GM19324 (cell line): Measurements from ENCODE around the gene APLNR.

Experiments
- ATAC-seq: cut with Tn5 transposase; IDR thresholded peaks from one replicate; pipeline ENCODE4 v1.9.1; 2021; ENCODE audit warnings: mild to moderate bottlenecking, moderate library complexity; ENCODE audit not compliant: unreplicated experiment, low FRiP score

Gene APLNR

DNA sequence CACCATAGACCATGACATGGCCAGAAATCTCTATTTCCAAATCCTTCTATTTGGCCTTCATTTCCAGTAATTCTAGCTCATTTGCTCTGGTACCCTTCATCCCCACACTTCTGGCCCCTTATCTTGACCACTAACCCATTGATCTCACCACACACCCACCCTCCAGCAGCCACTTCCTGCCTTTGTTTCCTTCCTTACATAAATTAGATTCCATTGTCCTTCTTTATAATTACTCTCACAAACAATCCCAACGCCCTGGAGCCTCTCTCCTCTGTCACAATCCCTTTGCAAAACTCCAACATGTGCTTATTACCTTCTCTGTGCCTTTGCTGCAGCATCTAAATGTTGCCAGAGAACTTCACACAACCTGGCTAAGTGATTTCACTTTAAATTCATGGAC is 14.8 kb downstream of the APLNR start:
- no peak for ATAC-seq

DNA sequence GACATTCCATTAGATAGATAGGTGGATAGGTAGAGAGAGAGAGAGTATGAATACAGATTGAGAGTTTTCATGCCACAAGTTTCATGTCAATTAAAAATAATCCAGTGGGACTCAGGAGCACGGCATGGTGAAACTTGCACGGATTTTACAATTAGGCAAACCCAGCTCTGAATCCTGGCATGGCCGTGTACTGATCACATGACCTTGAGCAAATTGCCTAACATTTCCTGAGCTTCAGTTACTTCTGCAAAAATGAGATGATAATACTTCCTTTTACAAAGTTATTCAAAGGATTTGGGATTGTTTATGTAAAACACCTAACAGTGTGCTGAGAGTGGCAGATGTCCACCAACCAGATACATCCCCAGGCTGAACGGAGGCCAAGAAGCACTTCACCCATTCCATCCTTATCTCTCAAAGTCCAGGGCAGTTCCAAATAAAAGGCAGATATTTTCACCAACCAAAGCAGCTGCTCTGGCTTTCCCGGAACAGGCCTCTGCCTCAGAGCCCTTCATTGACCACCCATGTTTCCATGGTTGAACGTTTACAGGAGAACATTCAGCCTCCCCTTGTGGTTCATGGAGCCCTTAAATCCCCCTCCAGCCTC is 17.9 kb downstream of the APLNR start:
- ATAC-seq: no peak

DNA sequence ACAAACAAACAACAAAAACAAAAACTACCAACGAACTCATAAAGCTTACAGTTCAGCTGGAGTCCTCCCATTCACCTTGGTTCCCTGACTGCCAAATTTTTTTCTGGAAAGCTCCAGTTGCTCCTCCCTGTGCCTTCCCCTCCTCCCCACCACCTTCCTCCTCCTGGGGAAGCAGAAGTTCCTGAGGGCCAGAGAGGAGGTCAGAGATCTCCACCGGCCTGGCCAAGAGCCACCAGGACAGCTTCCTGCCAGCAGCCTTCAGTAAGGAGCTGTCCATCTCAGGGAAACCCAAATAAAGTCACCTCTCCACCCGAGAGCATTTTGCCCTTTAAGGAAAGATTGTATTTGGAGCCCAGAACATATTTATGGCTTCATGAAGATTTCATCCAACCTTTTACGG is 20.0 kb downstream of the APLNR start:
- ATAC-seq: no peak

DNA sequence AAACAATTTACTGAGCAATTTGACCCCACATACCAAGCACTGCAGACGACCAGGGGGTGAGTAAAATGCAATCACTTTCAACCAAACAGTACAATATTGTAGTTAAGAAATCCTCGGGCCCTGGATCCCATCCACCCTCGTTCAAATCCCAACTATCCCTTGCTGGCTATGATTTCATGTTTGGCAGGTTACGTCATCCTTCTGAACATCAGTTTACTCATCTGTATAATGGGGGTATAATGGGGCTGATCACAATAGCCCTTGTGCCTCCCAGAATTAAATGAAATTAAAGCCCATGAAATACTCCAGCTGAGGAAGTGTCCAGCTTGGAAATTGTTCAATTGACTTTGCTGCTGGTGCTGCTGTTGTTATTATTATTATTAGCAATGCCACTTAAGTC is 20.6 kb downstream of the APLNR start:
- no peak for ATAC-seq

DNA sequence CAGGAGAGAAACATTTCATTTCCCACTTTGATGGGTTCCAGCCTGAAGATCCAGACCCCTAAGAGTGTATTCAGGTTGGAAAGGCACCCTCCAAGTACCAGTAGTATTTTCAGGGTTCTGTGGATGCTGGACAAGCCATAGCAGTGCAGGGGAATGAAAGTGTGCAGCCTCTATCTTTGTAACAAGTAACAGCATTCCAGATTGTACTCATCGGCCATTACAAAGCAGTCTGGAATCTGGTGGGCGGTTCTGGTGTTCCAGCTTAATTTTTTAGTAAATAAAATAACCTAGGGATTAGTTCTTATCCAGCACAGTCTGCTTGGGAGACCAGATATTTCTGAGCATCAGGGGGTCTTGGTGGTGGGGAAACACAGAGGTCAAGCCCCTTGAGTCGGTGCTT is 22.6 kb downstream of the APLNR start:
- no peak for ATAC-seq

DNA sequence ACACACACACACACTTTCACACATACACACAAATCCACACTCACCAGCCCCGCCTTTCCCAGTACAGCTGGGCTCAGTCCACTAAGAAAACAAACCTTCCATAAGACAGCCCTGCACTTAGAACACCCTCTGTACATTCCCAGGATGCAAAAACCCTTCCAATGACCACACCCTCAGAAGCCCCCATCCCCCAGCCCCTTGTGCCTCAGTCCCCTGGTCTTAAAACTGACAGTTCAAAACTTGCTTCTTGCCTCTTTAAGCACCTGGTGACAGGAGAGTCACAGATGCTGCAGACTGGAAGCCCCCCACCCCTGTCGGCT is 23.0 kb downstream of the APLNR start:
- no peak for ATAC-seq

DNA sequence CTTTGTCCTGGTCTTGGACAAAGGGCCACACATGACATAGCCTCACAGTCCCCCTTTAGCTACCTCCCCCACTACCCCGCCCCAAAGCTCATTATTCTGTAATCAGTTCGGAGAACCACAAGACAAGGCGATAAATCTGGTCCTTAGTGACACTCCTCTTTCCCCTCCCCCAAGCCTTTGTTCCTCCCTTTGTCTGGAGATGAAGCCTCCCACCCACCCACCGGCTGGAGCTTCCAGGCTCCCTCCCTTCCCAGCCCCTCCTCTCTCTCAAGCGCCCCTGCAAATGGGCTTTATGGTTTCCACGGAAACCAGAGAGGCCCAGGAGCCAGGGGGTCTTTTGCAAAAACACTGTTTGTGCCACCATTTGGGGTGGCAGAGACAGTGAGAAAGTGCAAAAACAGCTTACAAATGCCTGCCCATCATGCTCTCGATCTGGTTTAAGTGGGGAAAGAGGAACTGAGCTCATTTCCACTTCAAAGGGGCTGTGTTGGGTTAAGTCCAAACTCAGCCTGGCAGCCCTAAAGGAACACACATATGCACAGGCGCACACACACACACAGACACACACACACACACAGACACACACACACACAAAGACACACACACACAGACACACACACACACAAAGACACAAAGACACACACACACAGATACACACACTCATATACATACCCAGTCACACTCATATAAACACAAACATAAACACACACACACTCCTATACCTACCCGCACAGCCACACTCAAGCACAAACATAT is 23.5 kb downstream of the APLNR start:
- no peak for ATAC-seq

DNA sequence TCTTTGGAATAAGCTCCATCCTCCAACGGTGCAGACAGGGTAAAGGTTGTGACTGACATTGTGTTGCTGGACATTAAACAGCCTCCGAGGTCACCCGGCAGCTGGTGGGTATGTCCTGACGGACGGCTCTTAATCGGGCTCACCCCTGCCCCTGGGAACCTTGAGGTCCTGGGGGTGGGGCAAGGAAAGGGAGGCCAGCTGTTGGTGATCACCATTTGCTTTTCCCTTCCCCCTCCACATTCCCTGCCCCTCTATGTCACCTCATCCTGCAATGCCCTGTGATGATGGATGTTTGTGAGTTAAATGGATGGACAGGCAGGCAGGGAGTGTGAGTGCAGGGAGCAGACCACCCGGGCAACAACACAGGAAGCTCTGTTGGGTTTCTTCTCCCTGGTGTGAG is 26.3 kb downstream of the APLNR start:
- ATAC-seq: no peak

DNA sequence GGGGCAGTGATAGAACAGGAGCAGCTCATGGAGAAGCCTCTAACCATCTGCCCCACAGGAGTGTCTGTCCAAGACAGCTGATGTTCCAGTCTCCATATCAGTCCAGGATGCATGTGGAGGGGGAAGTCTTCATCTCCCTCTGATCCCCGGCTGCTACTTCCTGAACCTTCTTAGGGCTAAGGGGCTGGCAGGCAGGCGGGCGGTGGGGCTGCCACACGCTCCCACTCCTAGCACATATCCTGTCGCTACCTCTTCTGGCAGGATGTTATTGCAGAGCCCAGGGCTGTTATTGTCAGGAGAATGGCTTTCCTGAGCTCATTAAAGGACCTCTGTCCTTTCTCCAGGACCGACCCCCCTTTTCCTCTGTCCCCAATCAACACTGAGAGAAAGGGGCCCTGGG is 29.9 kb downstream of the APLNR start:
- ATAC-seq: no peak

DNA sequence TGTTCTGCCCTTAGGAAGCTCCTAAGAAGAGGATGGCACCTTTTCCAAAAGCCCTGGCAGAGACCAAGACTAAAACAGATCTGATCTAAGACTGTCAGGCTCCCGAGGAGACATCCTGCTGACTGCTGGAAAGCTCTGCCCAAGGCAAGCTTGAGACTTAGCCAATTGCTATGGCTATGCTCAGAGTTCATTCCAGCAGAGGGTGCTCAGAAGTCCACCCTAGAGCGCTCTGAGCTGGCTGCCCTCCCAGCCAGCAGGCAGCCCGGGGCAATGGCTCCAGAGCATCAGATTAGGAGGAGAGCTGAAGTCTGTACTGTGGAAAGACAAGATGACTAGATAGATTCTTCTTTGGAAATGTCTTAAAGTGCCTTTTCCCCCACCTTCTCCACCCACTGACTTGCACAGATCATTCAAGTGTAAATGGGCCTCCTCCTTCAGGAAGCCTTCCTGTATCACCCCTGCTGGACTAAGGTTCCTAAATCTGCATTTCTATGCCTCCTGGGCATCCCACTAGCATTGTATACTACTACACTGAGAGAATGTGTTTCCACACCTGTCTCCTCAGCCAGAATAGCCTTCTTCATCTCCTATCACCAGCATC is 31.9 kb downstream of the APLNR start:
- no peak for ATAC-seq

DNA sequence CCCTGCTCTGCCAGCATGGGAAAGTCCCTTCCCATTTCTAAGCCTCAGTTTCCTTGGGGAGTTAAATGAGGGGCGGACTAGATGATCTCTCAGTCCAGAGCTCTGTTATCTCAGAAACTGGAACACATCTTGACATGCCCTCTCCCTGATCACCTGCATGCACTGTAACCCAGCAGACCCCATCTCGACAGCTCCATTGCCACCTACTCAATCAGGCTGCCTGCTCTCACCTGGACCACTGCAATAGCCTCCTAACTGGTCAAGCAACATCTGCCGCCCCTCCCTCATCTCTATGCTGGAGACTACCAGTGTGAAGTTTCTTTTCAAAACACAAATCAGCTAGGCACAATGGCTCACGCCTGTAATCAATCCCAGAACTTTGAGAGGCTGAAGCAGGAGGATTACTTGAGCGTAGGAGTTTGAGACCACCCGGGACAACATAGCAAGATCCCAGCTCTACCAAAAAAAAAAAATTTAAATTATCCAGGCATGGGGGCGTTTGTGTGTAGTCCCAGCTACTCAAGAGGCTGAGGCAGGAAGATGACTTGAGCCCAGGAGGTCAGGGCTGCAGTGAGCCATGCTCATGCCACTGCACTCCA is 33.1 kb downstream of the APLNR start:
- no peak for ATAC-seq

DNA sequence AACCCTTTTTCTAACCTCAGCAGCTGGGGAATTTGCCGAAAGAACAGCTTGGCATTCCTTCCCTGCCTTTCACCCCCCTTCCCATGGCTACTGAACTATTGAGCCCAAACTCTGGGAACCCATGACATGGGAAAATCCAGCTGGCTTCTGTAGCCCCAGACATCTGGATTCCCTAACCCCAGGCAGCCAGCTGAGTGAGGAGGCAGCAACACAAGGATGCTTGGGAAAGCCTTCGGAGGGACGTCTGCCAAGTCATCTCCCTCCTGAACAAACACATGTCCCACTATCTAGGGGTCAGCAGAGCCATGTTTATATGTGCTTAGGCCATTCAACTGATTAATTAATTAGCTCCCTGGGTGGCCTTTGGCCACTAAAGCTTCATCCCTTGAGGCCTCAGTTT is 33.7 kb downstream of the APLNR start:
- ATAC-seq: no peak

DNA sequence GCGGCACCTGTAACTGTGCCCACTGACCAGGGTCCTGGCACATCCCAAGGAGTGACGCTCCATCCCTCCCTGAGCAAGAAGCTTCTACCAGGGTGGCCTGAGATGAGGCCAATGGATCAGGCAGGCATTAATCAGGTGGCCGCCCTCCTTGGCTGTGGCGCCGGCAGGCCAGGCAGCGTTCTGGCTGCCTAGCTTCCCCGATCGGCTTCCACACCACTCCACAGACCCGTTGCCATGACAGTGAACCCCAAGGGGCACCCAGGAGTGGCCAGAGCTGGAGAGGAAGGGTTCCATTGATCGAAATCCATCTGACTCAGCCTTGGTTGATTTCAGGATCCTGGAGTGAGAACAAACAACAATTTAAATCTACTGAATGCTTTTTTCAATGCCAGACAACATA is 34.8 kb downstream of the APLNR start:
- no peak for ATAC-seq

DNA sequence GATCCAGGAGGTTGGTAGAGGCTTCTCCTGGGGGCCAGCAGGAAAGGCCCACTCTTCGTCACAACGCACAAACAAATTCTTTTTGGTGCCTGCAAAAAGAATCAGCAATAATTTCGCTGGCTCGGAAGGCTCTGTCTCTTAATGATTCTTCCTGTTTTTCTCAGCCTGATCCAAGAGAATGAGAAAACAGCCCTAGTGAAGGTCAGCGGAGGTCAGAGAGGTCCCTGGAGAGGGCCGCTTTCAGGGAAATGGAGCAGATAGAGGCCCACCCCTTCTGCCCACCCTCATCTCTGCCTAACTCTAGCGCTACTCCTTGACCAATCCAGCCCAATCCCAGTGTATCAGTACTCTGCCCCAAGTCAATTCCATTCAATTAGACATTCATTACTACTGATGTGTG is 36.1 kb downstream of the APLNR start:
- ATAC-seq: no peak

DNA sequence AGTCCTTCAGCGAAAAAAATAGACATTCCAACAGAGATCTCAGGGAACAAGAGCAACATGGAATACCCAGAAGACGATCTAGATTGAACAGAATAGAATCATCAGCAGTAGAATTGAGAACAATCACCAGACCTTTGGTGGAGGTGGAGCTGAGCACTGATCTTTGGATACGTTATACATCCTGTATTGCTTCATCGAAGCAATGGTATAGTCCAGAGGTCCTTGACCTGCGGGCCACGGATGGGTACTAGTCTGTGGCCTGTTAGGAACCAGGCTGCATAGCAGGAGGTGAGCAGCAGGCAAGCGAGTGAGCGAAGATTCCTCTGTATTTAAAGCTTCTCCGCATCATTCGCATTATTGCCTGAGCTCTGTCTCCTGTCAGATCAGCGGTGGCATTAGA is 37.7 kb downstream of the APLNR start:
- ATAC-seq: no peak

DNA sequence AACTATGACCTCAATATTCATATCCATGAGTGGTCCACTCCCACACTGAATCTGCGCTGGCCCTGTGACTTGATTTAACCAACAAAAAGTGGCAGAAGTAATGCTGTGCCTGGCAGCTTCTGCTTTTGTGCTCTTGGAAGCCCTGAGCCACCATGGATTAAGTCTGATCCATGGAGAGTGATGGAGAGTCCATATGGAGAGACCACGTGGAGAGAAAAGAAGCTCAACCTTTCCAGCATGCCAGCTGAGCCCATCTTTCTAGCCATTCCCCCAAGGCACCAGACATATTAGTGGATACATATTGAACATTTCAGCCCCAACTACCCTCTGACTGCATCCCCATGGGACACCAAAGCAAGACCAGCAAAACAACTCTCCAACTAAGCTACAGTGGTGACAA is 39.3 kb downstream of the APLNR start:
- no peak for ATAC-seq

DNA sequence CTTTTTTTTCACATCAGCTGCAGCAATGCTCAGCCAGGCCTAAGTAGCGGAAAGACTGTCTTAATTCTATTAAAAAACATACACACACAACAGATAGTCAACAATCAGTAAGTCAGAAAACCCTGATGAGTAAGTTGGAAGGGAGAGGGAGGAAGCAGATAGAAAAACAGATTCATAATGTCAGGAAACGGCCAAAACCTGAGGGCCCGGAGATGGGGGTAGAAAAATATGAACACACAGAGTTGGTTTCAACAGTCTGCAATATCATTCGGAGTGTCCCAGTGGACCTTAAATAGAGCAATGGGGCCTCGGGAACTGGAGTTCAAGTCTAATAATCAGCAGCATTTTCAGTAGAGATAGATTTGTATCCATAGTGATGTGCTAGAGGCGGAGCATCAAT is 40.5 kb downstream of the APLNR start:
- ATAC-seq: no peak

DNA sequence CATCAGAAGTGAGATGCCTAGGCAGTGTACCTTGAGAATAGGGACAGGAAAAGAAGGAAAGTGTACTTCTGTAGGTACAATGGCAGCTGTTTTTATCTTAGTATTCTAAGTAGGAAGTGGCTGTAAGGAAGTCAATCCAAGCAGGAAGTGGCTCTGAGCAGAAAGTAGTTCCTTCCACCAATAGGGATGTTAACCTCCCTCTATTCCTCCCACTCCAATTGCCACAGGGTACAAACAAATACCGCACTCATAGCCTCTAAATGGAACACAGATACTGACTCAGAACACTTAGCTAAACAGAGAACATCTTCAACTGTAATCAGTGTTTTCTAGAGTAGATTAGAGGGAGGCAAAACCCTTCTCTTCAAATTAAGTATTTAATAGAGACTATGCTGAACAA is 44.7 kb downstream of the APLNR start:
- ATAC-seq: no peak

DNA sequence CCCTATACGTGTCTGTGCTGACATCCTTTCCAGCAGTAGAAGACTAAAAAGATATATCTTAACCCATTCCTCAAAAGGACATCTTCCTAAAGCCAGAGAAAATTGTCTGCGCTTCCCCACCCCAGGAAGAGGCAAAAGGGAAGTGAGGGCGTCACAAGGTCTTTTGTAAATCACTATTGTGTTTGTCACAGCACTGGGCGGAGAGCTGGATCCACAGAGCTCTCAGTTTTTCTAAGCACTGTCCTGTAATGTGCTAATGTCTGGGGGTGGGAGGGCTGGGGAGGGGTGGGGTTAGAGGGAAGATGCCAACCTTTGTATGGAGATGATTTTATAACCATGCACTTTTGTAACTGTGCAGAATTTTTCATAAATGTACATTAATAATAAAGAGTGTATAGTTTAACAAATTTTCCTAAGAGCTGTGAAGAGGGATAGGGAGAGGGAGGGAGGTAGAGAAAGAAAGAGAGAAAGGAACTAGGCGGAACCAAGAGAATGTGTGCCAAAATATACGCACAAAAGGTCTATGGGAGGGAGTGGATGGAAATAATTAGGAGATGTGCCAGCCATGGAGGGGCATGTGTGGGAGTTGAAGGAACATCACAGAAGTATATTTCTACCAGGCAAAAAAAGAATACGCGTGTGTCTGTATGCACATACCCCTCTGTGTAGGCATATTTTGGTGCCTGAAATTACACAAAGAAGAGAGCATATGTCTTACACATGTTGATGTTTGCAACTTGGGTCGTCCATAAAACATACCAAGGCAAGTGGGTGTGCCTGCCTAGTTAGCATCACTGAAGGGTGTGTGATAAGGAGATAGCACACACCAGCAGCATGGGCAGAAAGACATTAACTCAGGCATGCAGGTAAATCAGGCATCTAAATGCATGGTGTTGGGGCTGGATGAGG is 45.5 kb downstream of the APLNR start:
- no peak for ATAC-seq

DNA sequence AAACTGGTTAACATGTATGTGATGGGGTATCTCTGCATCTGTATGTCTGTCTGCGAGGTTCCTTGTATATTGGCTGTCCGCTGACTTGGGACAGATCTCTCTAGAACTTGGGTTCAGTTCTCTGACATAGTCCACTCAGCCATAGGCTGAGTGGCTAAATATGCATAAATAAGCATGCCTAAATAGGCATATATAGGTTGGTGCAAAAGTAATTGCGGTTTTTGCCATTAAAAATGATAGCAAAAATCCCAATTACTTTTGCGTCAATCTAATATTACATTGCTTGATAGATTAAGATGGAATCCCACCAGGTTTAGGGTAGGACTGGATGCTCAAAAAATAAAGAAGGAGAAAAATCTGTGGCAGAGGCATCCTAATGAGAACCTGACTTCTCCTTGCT is 46.5 kb downstream of the APLNR start:
- ATAC-seq: no peak
